ENCODE measurements around the gene EMB. TPM values are rescaled to one million over a fixed set of nuclear protein-coding genes. Genes with fewer than 3 reads are reported as not detected.
"Not testable (repeated sequence)": the region's sequence is repeated elsewhere in the genome, so short reads cannot be mapped to it uniquely, and the experiment has no call there.

The EMB gene
- total and polyA plus RNA-seq, 2 experiments from 2014 or later: 2.5 to 3.8 TPM

GRCh38 chr5:50415912-50416311, 25.2 kb downstream of the EMB start:
- no peak for DNase-seq (ENCODE audit: low read depth in 1 of 2, low spot score in 1 of 2)
- Histone ChIP-seq H3K27ac (no peak overlapping the region), H3K27me3 (no peaks in the 10 kb centered on the region), H3K36me3 (no peaks in the 10 kb centered on the region), H3K4me3 (no peak overlapping the region), H3K4me1 (ENCODE audit: low read depth) (no peaks in the 10 kb centered on the region), H3K9me3 (ENCODE audit: low read depth) (no peaks in the 10 kb centered on the region)
- no peak for TF ChIP-seq CTCF (IDR thresholded peaks at IDR 0.05; ENCODE audit: low read depth, low read length)

- H3K27ac ChIP-seq; H3K36me3 ChIP-seq; H3K4me1 ChIP-seq (ENCODE audit: low read depth); H3K27me3 ChIP-seq; DNase-seq (ENCODE audit: low read depth in 1 of 2, low spot score in 1 of 2); H3K4me3 ChIP-seq; H3K9me3 ChIP-seq (ENCODE audit: low read depth): not testable (repeated sequence)
These were observed 30.2 kb downstream of the EMB start for GRCh38 chr5:50410932-50411331.

GRCh38 chr5:50406877-50407276, 34.2 kb downstream of the EMB start:
- Histone ChIP-seq H3K27me3 (no peaks in the 10 kb centered on the region), H3K27ac (no peak overlapping the region), H3K4me1 (ENCODE audit: low read depth) (no peaks in the 10 kb centered on the region), H3K4me3 (no peak overlapping the region), H3K9me3 (ENCODE audit: low read depth) (no peaks in the 10 kb centered on the region), H3K36me3 (no peaks in the 10 kb centered on the region)
- no peak for DNase-seq (ENCODE audit: low read depth in 1 of 2, low spot score in 1 of 2)
- no peak for TF ChIP-seq CTCF (IDR thresholded peaks at IDR 0.05; ENCODE audit: low read depth, low read length)

GRCh38 chr5:50401336-50401735, 39.8 kb downstream of the EMB start:
- no peak overlapping the region for H3K27ac ChIP-seq
- H3K4me3 ChIP-seq: no peak overlapping the region
- H3K9me3 ChIP-seq (ENCODE audit: low read depth): no peaks in the 10 kb centered on the region
- TF ChIP-seq CTCF (IDR thresholded peaks at IDR 0.05; ENCODE audit: low read depth, low read length): no peak
- no peaks in the 10 kb centered on the region for H3K4me1 ChIP-seq (ENCODE audit: low read depth)
- DNase-seq (ENCODE audit: low read depth in 1 of 2, low spot score in 1 of 2): no peak
- H3K27me3 ChIP-seq: no peaks in the 10 kb centered on the region
- H3K36me3 ChIP-seq: no peaks in the 10 kb centered on the region

GRCh38 chr5:50393925-50394609, 47.0 kb downstream of the EMB start:
- H3K36me3 ChIP-seq; H3K4me1 ChIP-seq (ENCODE audit: low read depth); H3K9me3 ChIP-seq (ENCODE audit: low read depth); H3K27ac ChIP-seq; DNase-seq (ENCODE audit: low read depth in 1 of 2, low spot score in 1 of 2); H3K27me3 ChIP-seq; H3K4me3 ChIP-seq: not testable (repeated sequence)

- not testable (repeated sequence) for H3K4me3 ChIP-seq; H3K9me3 ChIP-seq (ENCODE audit: low read depth); DNase-seq (ENCODE audit: low read depth in 1 of 2, low spot score in 1 of 2); H3K36me3 ChIP-seq; H3K27me3 ChIP-seq; H3K27ac ChIP-seq; H3K4me1 ChIP-seq (ENCODE audit: low read depth)
These were observed 48.8 kb downstream of the EMB start for GRCh38 chr5:50392289-50392688.

- H3K27ac ChIP-seq; DNase-seq (ENCODE audit: low read depth in 1 of 2, low spot score in 1 of 2); H3K27me3 ChIP-seq; H3K4me1 ChIP-seq (ENCODE audit: low read depth); H3K4me3 ChIP-seq; H3K9me3 ChIP-seq (ENCODE audit: low read depth); H3K36me3 ChIP-seq: not testable (repeated sequence)
These were observed 56.7 kb downstream of the EMB start for GRCh38 chr5:50384381-50384780.

GRCh38 chr5:50376696-50377095, 64.4 kb downstream of the EMB start:
- not testable (repeated sequence) for H3K27me3 ChIP-seq; H3K4me3 ChIP-seq; H3K4me1 ChIP-seq (ENCODE audit: low read depth); H3K36me3 ChIP-seq; H3K9me3 ChIP-seq (ENCODE audit: low read depth); DNase-seq (ENCODE audit: low read depth in 1 of 2, low spot score in 1 of 2); H3K27ac ChIP-seq

- H3K4me3 ChIP-seq; H3K9me3 ChIP-seq (ENCODE audit: low read depth): not testable (repeated sequence)
These were observed 71.6 kb downstream of the EMB start for GRCh38 chr5:50369287-50370033.

More at GRCh38 chr5:50369287-50370033, 71.6 kb downstream of the EMB start:
- H3K27me3 ChIP-seq; DNase-seq (ENCODE audit: low read depth in 1 of 2, low spot score in 1 of 2); H3K36me3 ChIP-seq; H3K27ac ChIP-seq; H3K4me1 ChIP-seq (ENCODE audit: low read depth): not testable (repeated sequence)
